ENCODE data around the gene RPS23.
A peak's percentile ranks its signal among the peaks of the same experiment; 100 is the strongest.
"Not testable (repeated sequence)": the region's sequence is repeated elsewhere in the genome, so short reads cannot be mapped to it uniquely, and the experiment has no call there.

The RPS23 gene

GRCh38 chr5:82290908-82291307 lies 12.8 kb upstream of the RPS23 start:
- no peak for DNase-seq (ENCODE audit: low read depth in 1 of 2, low spot score in 1 of 2)

- DNase-seq (ENCODE audit: low read depth in 1 of 2, low spot score in 1 of 2), result no peak
Observed at GRCh38 chr5:82290005-82290404, 11.9 kb upstream of the RPS23 start.

GRCh38 chr5:82287625-82288024 lies 9.5 kb upstream of the RPS23 start:
- DNase-seq (ENCODE audit: low read depth in 1 of 2, low spot score in 1 of 2), result no peak

- DNase-seq (ENCODE audit: low read depth in 1 of 2, low spot score in 1 of 2), result no peak
Observed at GRCh38 chr5:82285206-82285605, 7.1 kb upstream of the RPS23 start.

- no peak for DNase-seq (ENCODE audit: low read depth in 1 of 2, low spot score in 1 of 2)
Observed at GRCh38 chr5:82283893-82284292, 5.7 kb upstream of the RPS23 start.

- DNase-seq (ENCODE audit: low read depth in 1 of 2, low spot score in 1 of 2), result no peak
Observed at GRCh38 chr5:82278711-82279370, 687 bp upstream of the RPS23 start.

- DNase-seq (ENCODE audit: low read depth in 1 of 2, low spot score in 1 of 2), result peak in 1 of 2 donors; percentile 10
Observed at GRCh38 chr5:82277613-82277986, 554 bp downstream of the RPS23 start.

- no peak for DNase-seq (ENCODE audit: low read depth in 1 of 2, low spot score in 1 of 2)
Observed at GRCh38 chr5:82276800-82277612, 1.1 kb downstream of the RPS23 start.

GRCh38 chr5:82275216-82275664 lies 2.9 kb downstream of the RPS23 start:
- no peak for DNase-seq (ENCODE audit: low read depth in 1 of 2, low spot score in 1 of 2)

GRCh38 chr5:82274343-82275211 lies 3.6 kb downstream of the RPS23 start:
- DNase-seq (ENCODE audit: low read depth in 1 of 2, low spot score in 1 of 2), result no peak

- not testable (repeated sequence) for DNase-seq (ENCODE audit: low read depth in 1 of 2, low spot score in 1 of 2)
Observed at GRCh38 chr5:82273426-82273825, 4.7 kb downstream of the RPS23 start.

- not testable (repeated sequence) for DNase-seq (ENCODE audit: low read depth in 1 of 2, low spot score in 1 of 2)
Observed at GRCh38 chr5:82272571-82273356, 5.4 kb downstream of the RPS23 start.

- not testable (repeated sequence) for DNase-seq (ENCODE audit: low read depth in 1 of 2, low spot score in 1 of 2)
Observed at GRCh38 chr5:82269363-82269762, 8.8 kb downstream of the RPS23 start.

GRCh38 chr5:82267297-82267933 lies 10.7 kb downstream of the RPS23 start:
- DNase-seq (ENCODE audit: low read depth in 1 of 2, low spot score in 1 of 2), result not testable (repeated sequence)

GRCh38 chr5:82265047-82265446 lies 13.1 kb downstream of the RPS23 start:
- DNase-seq (ENCODE audit: low read depth in 1 of 2, low spot score in 1 of 2), result no peak

- no peak for DNase-seq (ENCODE audit: low read depth in 1 of 2, low spot score in 1 of 2)
Observed at GRCh38 chr5:82259172-82259800, 18.9 kb downstream of the RPS23 start.

- DNase-seq (ENCODE audit: low read depth in 1 of 2, low spot score in 1 of 2), result no peak
Observed at GRCh38 chr5:82257729-82258128, 20.4 kb downstream of the RPS23 start.

- no peak for DNase-seq (ENCODE audit: low read depth in 1 of 2, low spot score in 1 of 2)
Observed at GRCh38 chr5:82257247-82257646, 20.9 kb downstream of the RPS23 start.

- DNase-seq (ENCODE audit: low read depth in 1 of 2, low spot score in 1 of 2), result no peak
Observed at GRCh38 chr5:82255844-82256243, 22.3 kb downstream of the RPS23 start.

- DNase-seq (ENCODE audit: low read depth in 1 of 2, low spot score in 1 of 2), result no peak
Observed at GRCh38 chr5:82252744-82253143, 25.4 kb downstream of the RPS23 start.
